Measurements from ENCODE around the gene GFOD2.

GRCh38 chr16:67762385-67762784, 43.3 kb upstream of the GFOD2 start:
- no peak for TF ChIP-seq CTCF (IDR thresholded peaks at IDR 0.05; ENCODE audit: extremely low read depth in 1 of 2, insufficient read depth in 1 of 2, low read depth in 1 of 2, low read length in 2 of 2)
- no peak for TF ChIP-seq EZH2 (IDR thresholded peaks at IDR 0.05; ENCODE audit: borderline replicate concordance, low read depth, low read length, severe bottlenecking)
- no peak for TF ChIP-seq JUN (IDR thresholded peaks at IDR 0.05; ENCODE audit: borderline replicate concordance, insufficient read depth, insufficient read length, low read depth)
- TF ChIP-seq POLR2A (IDR thresholded peaks at IDR 0.05; ENCODE audit: low read depth, low read length) = no peak
- no peak for TF ChIP-seq MAX (IDR thresholded peaks at IDR 0.05; ENCODE audit: insufficient read depth, insufficient read length)
- TF ChIP-seq FOS (IDR thresholded peaks at IDR 0.05; ENCODE audit: borderline replicate concordance, insufficient read depth, low read length) = no peak
- TF ChIP-seq GATA2 (IDR thresholded peaks at IDR 0.05; ENCODE audit: insufficient read depth, insufficient read length, low read depth, low read length) = no peak
